ENCODE results near the gene GGA3.
A peak's percentile ranks its signal among the peaks of the same experiment; 100 is the strongest.
"Not testable (repeated sequence)": the region's sequence is repeated elsewhere in the genome, so short reads cannot be mapped to it uniquely, and the experiment has no call there.

Gene GGA3

GRCh38 chr17:75208161-75208560 is 53.2 kb downstream of the GGA3 start:
- no peak for DNase-seq

GRCh38 chr17:75207760-75208159 is 53.6 kb downstream of the GGA3 start:
- no peak for DNase-seq

- DNase-seq = not testable (repeated sequence)
Observed at GRCh38 chr17:75207050-75207407, 54.4 kb downstream of the GGA3 start.

- no peak for DNase-seq
Observed at GRCh38 chr17:75205793-75206163, 55.6 kb downstream of the GGA3 start.

GRCh38 chr17:75205037-75205792 is 56.2 kb downstream of the GGA3 start, which contains the start of gene NUP85:
TSS of gene NUP85 (plus strand) at chr17:75205679. CDS start at chr17:75205762, 83 bp downstream.
- DNase-seq = peak; percentile 84 to 95 (median 88)

GRCh38 chr17:75199886-75200618 is 61.4 kb downstream of the GGA3 start:
- DNase-seq = no peak

- no peak for DNase-seq
Observed at GRCh38 chr17:75194879-75195278, 66.5 kb downstream of the GGA3 start.

- no peak for DNase-seq
Observed at GRCh38 chr17:75191584-75191983, 69.8 kb downstream of the GGA3 start.

GRCh38 chr17:75188614-75189013 is 72.8 kb downstream of the GGA3 start:
- DNase-seq = no peak

Measured in stimulated activated naive CD4-positive, alpha-beta T cell (primary cell).